Measurements from ENCODE around the gene GABRR3. TPM values are rescaled to one million over a fixed set of nuclear protein-coding genes. Genes with fewer than 3 reads are reported as not detected.

Gene GABRR3
- not detected for total RNA-seq (2021; fragmentation: NEBNext Ultra II Directional; extraction: Animal tissue kit (Norgen Biotek cat#: 25700))
- long read RNA-seq: 0 reads

- H3K4me1 Mint-ChIP-seq (ENCODE audit: low read depth): no peaks in the 10 kb centered on the region
- DNase-seq: no peak
- no peak for TF ChIP-seq CTCF (IDR thresholded peaks at IDR 0.05)
- no peak within 1 kb of the TSS for H3K27ac Mint-ChIP-seq
- H3K9me3 Mint-ChIP-seq: no peaks in the 10 kb centered on the region
- peaks cover 8% of the 10 kb centered on the region for H3K27me3 Mint-ChIP-seq (ENCODE audit: insufficient read depth)
- no peaks in the 10 kb centered on the region for H3K36me3 Mint-ChIP-seq (ENCODE audit: low read depth)
- no peak within 1 kb of the TSS for H3K4me3 Mint-ChIP-seq
These were observed at the start of gene GABRR3 for GRCh38 chr3:98035208-98035607. TSS of gene GABRR3 (minus strand) at chr3:98035315. CDS start at chr3:98034987, 328 bp downstream.

GRCh38 chr3:98073486-98073885 is 38.4 kb upstream of the GABRR3 start:
- no peak for DNase-seq
- Mint-ChIP-seq H3K27ac (no peak overlapping the region), H3K9me3 (no peaks in the 10 kb centered on the region), H3K27me3 (ENCODE audit: insufficient read depth) (no peaks in the 10 kb centered on the region), H3K4me3 (no peak overlapping the region), H3K4me1 (ENCODE audit: low read depth) (no peaks in the 10 kb centered on the region), H3K36me3 (ENCODE audit: low read depth) (no peaks in the 10 kb centered on the region)
- TF ChIP-seq CTCF (IDR thresholded peaks at IDR 0.05): no peak

GRCh38 chr3:98070840-98071239 is 35.7 kb upstream of the GABRR3 start:
- no peaks in the 10 kb centered on the region for H3K27me3 Mint-ChIP-seq (ENCODE audit: insufficient read depth)
- H3K4me3 Mint-ChIP-seq: no peak overlapping the region
- no peaks in the 10 kb centered on the region for H3K9me3 Mint-ChIP-seq
- no peak for TF ChIP-seq CTCF (IDR thresholded peaks at IDR 0.05)
- H3K36me3 Mint-ChIP-seq (ENCODE audit: low read depth): no peaks in the 10 kb centered on the region
- no peak overlapping the region for H3K27ac Mint-ChIP-seq
- H3K4me1 Mint-ChIP-seq (ENCODE audit: low read depth): no peaks in the 10 kb centered on the region
- DNase-seq: no peak

GRCh38 chr3:98068824-98069223 is 33.7 kb upstream of the GABRR3 start:
- Mint-ChIP-seq H3K9me3 (no peaks in the 10 kb centered on the region), H3K4me1 (ENCODE audit: low read depth) (no peaks in the 10 kb centered on the region), H3K4me3 (no peak overlapping the region), H3K36me3 (ENCODE audit: low read depth) (no peaks in the 10 kb centered on the region), H3K27ac (no peak overlapping the region), H3K27me3 (ENCODE audit: insufficient read depth) (no peaks in the 10 kb centered on the region)
- TF ChIP-seq CTCF (IDR thresholded peaks at IDR 0.05): peak; percentile 63
- no peak for DNase-seq

GRCh38 chr3:98058244-98058960 is 23.3 kb upstream of the GABRR3 start:
- H3K27me3 Mint-ChIP-seq (ENCODE audit: insufficient read depth): no peaks in the 10 kb centered on the region

More at GRCh38 chr3:98058244-98058960, 23.3 kb upstream of the GABRR3 start:
- Mint-ChIP-seq H3K36me3 (ENCODE audit: low read depth) (no peaks in the 10 kb centered on the region), H3K27ac (no peak overlapping the region), H3K4me1 (ENCODE audit: low read depth) (no peaks in the 10 kb centered on the region), H3K9me3 (no peaks in the 10 kb centered on the region), H3K4me3 (no peak overlapping the region)
- TF ChIP-seq CTCF (IDR thresholded peaks at IDR 0.05): no peak
- no peak for DNase-seq

Measured in HFFc6 (cell line).